GM12878 (cell line): Measurements from ENCODE around the gene POTEF. TPM values are rescaled to one million over a fixed set of nuclear protein-coding genes. Genes with fewer than 3 reads are reported as not detected.
A peak's percentile ranks its signal among the peaks of the same experiment; 100 is the strongest.
"Not testable (repeated sequence)": the region's sequence is repeated elsewhere in the genome, so short reads cannot be mapped to it uniquely, and the experiment has no call there.

Source experiments
- ATAC-seq: fragments of 200-7000 bp; cut with Tn5 transposase; 3 replicates; pipeline ENCODE4 v1.9.1; 2020; ENCODE audit warnings: mild to moderate bottlenecking, moderate library complexity
- BruUV-seq: library from RNA; stranded (reverse); fragments of 400-500 nt; replicated peaks from 2 replicates; lab custom pipeline; 2021; lab: Mats Ljungman, UMichigan
- CTCF ChIA-PET: fragments of 300-600 bp; sonication (Branson Sonifier 250); formaldehyde crosslinking; extraction: SDS; loops from one replicate; lab custom pipeline; 2021; ENCODE audit warnings: inconsistent platforms; lab: Yijun Ruan, JAX
- POLR2A ChIA-PET: fragments of 350-600 bp; formaldehyde crosslinking; extraction: SDS; loops from one replicate; lab custom pipeline; 2021; ENCODE audit warnings: inconsistent platforms; lab: Charles Lee
- RAD21 ChIA-PET: fragments of 300-600 bp; sonication (Branson Sonifier 250); formaldehyde crosslinking; loops from one replicate; lab custom pipeline; 2023; ENCODE audit warnings: antibody characterized with exemption; ENCODE audit not compliant: unreplicated experiment; lab: Charles Lee
- SMC1A ChIA-PET: fragments of 300-600 bp; sonication (Branson Sonifier 250); formaldehyde crosslinking; loops from one replicate; lab custom pipeline; 2023; ENCODE audit not compliant: unreplicated experiment, uncharacterized antibody; lab: Charles Lee
- DNase-seq: peaks from one replicate; pipeline ENCODE4 v3.0.0-alpha.2; 2011; ENCODE audit warnings: low read depth, low spot score
- FAIRE-seq: peaks from 3 replicates; lab custom pipeline; 2011; peaks lifted over from hg19 to GRCh38; lab: Jason Lieb, UNC
- H2AFZ ChIP-seq: 2 replicates; pipeline ENCODE4 v1.6.0; 2011; ENCODE audit warnings: low read depth, low read length, control low read depth; ENCODE audit not compliant: control insufficient read depth
- H3K27ac ChIP-seq: 2 replicates; pipeline ENCODE4 v1.5.1; 2011; ENCODE audit warnings: control low read depth; ENCODE audit not compliant: control insufficient read depth, insufficient read depth
- H3K27me3 ChIP-seq, 2 experiments: replicated peaks in 1 of 2; 2 replicates each; pipeline versions ENCODE4 v1.6.0 to v1.6.1; 2011; ENCODE audit warnings: low read length in 1 of 2; ENCODE audit not compliant: control insufficient read depth in 2 of 2, insufficient read depth in 2 of 2
- H3K36me3 ChIP-seq, 2 experiments: 2 replicates each; pipeline ENCODE4 v1.5.1; 2011; ENCODE audit warnings: low read length in 1 of 2; ENCODE audit not compliant: control insufficient read depth in 2 of 2, insufficient read depth in 2 of 2
- H3K4me1 ChIP-seq: 2 replicates; pipeline ENCODE4 v1.6.1; 2011; ENCODE audit warnings: mild to moderate bottlenecking, low read length, moderate library complexity, mixed read lengths; ENCODE audit not compliant: control insufficient read depth, insufficient read depth
- H3K4me2 ChIP-seq: 2 replicates; pipeline ENCODE4 v1.6.0; 2011; ENCODE audit warnings: control low read depth; ENCODE audit not compliant: control insufficient read depth, insufficient read depth
- H3K4me3 ChIP-seq: fragments of 200-600 bp; sonication (generic); 2 replicates; pipeline ENCODE4 v1.5.1; 2016
- H3K79me2 ChIP-seq: 2 replicates; pipeline ENCODE4 v1.6.0; 2011; ENCODE audit warnings: low read length; ENCODE audit not compliant: control insufficient read depth, insufficient read depth
- H3K9ac ChIP-seq: 2 replicates; pipeline ENCODE4 v1.8.0; 2011; ENCODE audit warnings: low read length, control low read depth, mixed read lengths; ENCODE audit not compliant: control insufficient read depth, insufficient read depth
- H3K9me3 ChIP-seq: replicated peaks from 3 replicates; pipeline ENCODE4 v1.5.1; 2011; ENCODE audit warnings: mild to moderate bottlenecking, low read length; ENCODE audit not compliant: control insufficient read depth, insufficient read depth
- H4K20me1 ChIP-seq: 2 replicates; pipeline ENCODE4 v1.6.0; 2011; ENCODE audit not compliant: control insufficient read depth, insufficient read depth
- ATF7 ChIP-seq: fragments of 450-650 bp; IDR thresholded peaks from 2 replicates; pipeline ENCODE4 v1.6.1; 2016; ENCODE audit warnings: low read depth, mild to moderate bottlenecking
- BCL11A ChIP-seq: IDR thresholded peaks from 2 replicates; pipeline ENCODE4 v1.6.1; 2011; ENCODE audit warnings: low read depth, low read length
- BHLHE40 ChIP-seq, 2 experiments: fragments of 450-650 bp in 1 of 2; IDR thresholded peaks; 2 replicates each; pipeline ENCODE4 v1.6.1; 2011 to 2017; ENCODE audit warnings: low read depth in 2 of 2, borderline replicate concordance in 1 of 2, improper control_type of control experiment in 1 of 2, low read length in 1 of 2, mild to moderate bottlenecking in 1 of 2
- CREB1 ChIP-seq: IDR thresholded peaks from 2 replicates; pipeline ENCODE4 v1.6.1; 2012; ENCODE audit warnings: low read depth, mild to moderate bottlenecking, inconsistent platforms
- CREM ChIP-seq: IDR thresholded peaks from 2 replicates; pipeline ENCODE4 v1.6.1; 2014; ENCODE audit warnings: antibody characterized with exemption, low read depth
- EED ChIP-seq: sonication (generic); IDR thresholded peaks from 2 replicates; pipeline ENCODE4 v1.6.1; 2016; ENCODE audit warnings: antibody characterized with exemption, low read depth
- FOXM1 ChIP-seq: IDR thresholded peaks from 2 replicates; pipeline ENCODE4 v1.6.1; 2012; ENCODE audit warnings: low read depth, mild to moderate bottlenecking, inconsistent platforms, low read length, moderate library complexity
- GABPA ChIP-seq: IDR thresholded peaks from 2 replicates; pipeline ENCODE4 v1.6.1; 2014; ENCODE audit warnings: antibody characterized with exemption, low read depth, mild to moderate bottlenecking, inconsistent platforms
- IKZF1 ChIP-seq: fragments of 450-650 bp; conservative IDR thresholded peaks from 2 replicates; pipeline ENCODE4 v1.6.1; 2017; ENCODE audit warnings: antibody characterized with exemption, mild to moderate bottlenecking
- MLLT1 ChIP-seq: fragments of 450-650 bp; IDR thresholded peaks from 2 replicates; pipeline ENCODE4 v1.6.1; 2016; ENCODE audit warnings: mild to moderate bottlenecking
- NBN ChIP-seq: fragments of 450-650 bp; IDR thresholded peaks from 2 replicates; pipeline ENCODE4 v1.6.1; 2016
- RAD21 ChIP-seq: IDR thresholded peaks from 2 replicates; pipeline ENCODE4 v1.6.1; 2011; ENCODE audit warnings: mild to moderate bottlenecking, low read depth, low read length, moderate library complexity; ENCODE audit not compliant: insufficient read depth
- RELB ChIP-seq: fragments of 450-650 bp; IDR thresholded peaks from 2 replicates; pipeline ENCODE4 v1.6.1; 2017; ENCODE audit warnings: low read depth, mild to moderate bottlenecking, moderate library complexity
- RUNX3 ChIP-seq: IDR thresholded peaks from 2 replicates; pipeline ENCODE4 v1.6.1; 2012; ENCODE audit warnings: low read length, inconsistent platforms
- SKIL ChIP-seq: fragments of 450-650 bp; IDR thresholded peaks from 2 replicates; pipeline ENCODE4 v1.6.1; 2017; ENCODE audit warnings: mild to moderate bottlenecking, low read depth, inconsistent platforms; ENCODE audit not compliant: poor library complexity, severe bottlenecking
- SPI1 ChIP-seq: IDR thresholded peaks from 2 replicates; pipeline ENCODE4 v1.6.1; 2011; ENCODE audit warnings: low read depth, mild to moderate bottlenecking, low read length, moderate library complexity, borderline replicate concordance; ENCODE audit not compliant: insufficient read depth
- TCF12 ChIP-seq: IDR thresholded peaks from 2 replicates; pipeline ENCODE4 v1.6.1; 2011; ENCODE audit warnings: low read depth, mild to moderate bottlenecking, low read length
- ZNF384 ChIP-seq: IDR thresholded peaks from 2 replicates; pipeline ENCODE4 v1.6.1; 2012; ENCODE audit warnings: low read depth, mild to moderate bottlenecking, low read length, improper control_type of control experiment, borderline replicate concordance
- WGBS: methylation state at CpG from one replicate; pipeline ENCODE4 v1.1.6; 2016; ENCODE audit warnings: low lambda C conversion rate; ENCODE audit not compliant: insufficient replicate concordance, insufficient coverage; ENCODE audit errors: missing lambda C conversion rate; 5-methylcytosine and 5-hydroxymethylcytosine counted together
- in situ Hi-C: fragments of 300-500 bp; cut with MboI; formaldehyde crosslinking; loops from 9 replicates; pipeline ENCODE4 v1.14.3; 2018; ENCODE audit warnings: mixed read lengths
- intact Hi-C: fragments of 100-400 bp; cut with micrococcal nuclease; formaldehyde crosslinking; loops from one replicate; pipeline ENCODE4 v1.14.2; 2022; ENCODE audit not compliant: unreplicated experiment
- polyA plus RNA-seq, 11 experiments: library from polyadenylated mRNA; depleted of rRNA in 4 of 11; unstranded in 6 of 11; stranded (reverse) in 5 of 11; fragments of >200 nt; fragmentation: Nextera tagmentation in 4 of 11; fragmentation: Illumina TruSeq in 1 of 11; extraction: Ambion mirVana in 4 of 11; extraction: Trizol in 1 of 11; gene quantifications; 1 replicate in 1 of 11; 2 replicates in 10 of 11; pipeline versions ENCODE4 v1.2.1 to v1.2.3, GENCODE V29; 2011 to 2016; ENCODE audit warnings: inconsistent platforms in 2 of 11, missing spikeins in 2 of 11, low read depth in 1 of 11
- total RNA-seq, 4 experiments: library from RNA; depleted of rRNA in 3 of 4; stranded (reverse); fragments of >200 nt in 3 of 4; fragmentation: Illumina TruSeq in 1 of 4; extraction: Trizol in 1 of 4; gene quantifications; 2 replicates each; pipeline versions ENCODE4 v1.2.1 to v1.2.3, GENCODE V29; 2013 to 2021

Gene POTEF
- total and polyA plus RNA-seq, 10 of the 15 experiments (the other 5 are each of a cell fraction or from before 2014, with no cell fraction given) = 0.03 TPM; not detected in 9

GRCh38 chr2:130157825-130158514 lies 28.9 kb upstream of the POTEF start:
- FAIRE-seq = peak; percentile 96
- BruUV-seq, H3K9me3 ChIP-seq, H4K20me1 ChIP-seq, H3K79me2 ChIP-seq, H3K27me3 ChIP-seq, H3K9ac ChIP-seq, POLR2A ChIA-PET, H2AFZ ChIP-seq, H3K4me3 ChIP-seq: not testable (repeated sequence)
- peak; percentile 60 for DNase-seq
- H3K36me3 ChIP-seq = peaks cover 0 to 15% of the 10 kb centered on the region in 2 experiments; a peak in 2 of 4 replicates
- peak; percentile 86 for ATAC-seq
- ChIA-PET RAD21 (interaction anchor here (1.0 to 1.2 kb wide), 3 partner anchors 23 to 1514 kb away, joined by 3 to 4 read pairs (median 4); partner anchors contain the start of gene SMPD4), CTCF (interaction anchor here (0.6 to 1.5 kb wide), 6 partner anchors 20 to 179 kb away, joined by 3 to 5 read pairs (median 4); partner anchors contain the start of gene SMPD4), SMC1A (interaction anchor here (0.7 to 1.4 kb wide), 2 partner anchors 23 to 173 kb away, joined by 4 to 5 read pairs; partner anchors contain the start of gene SMPD4)
- 2% methylated on average over 13 of the region's 13 CpGs for WGBS
- intact Hi-C loops (loop anchor here (1.0 kb wide), 1 partner anchor 1514 kb away; no protein-coding TSS in a partner anchor), in situ Hi-C loops (loop anchor here (5.0 to 10.0 kb wide), 2 partner anchors 179 to 1517 kb away; no protein-coding TSS in a partner anchor)
- peaks cover 18% of the 10 kb centered on the region for H3K4me1 ChIP-seq
- 0 out of 2 replicates have a peak overlapping the region, but pooled peaks have one; percentile 9 for H3K4me2 ChIP-seq
- peak overlapping the region; percentile 75 for H3K27ac ChIP-seq
- TF ChIP-seq CREM (peak; percentile 85), SKIL (peak; percentile 21), ATF7 (peak; percentile 50; the same call in 1 of the 2 replicates), IKZF1 (peak; percentile 30; the same call in 1 of the 2 replicates), NBN (peak; percentile 73; the same call in 1 of the 2 replicates), FOXM1 (0 out of 2 replicates have a peak, but pooled peaks have one; percentile 31), GABPA (peak; percentile 53; the same call in 1 of the 2 replicates), EED (peak; percentile 87), TCF12 (peak; percentile 65; the same call in 1 of the 2 replicates), BHLHE40 (IDR thresholded peaks at IDR 0.05; ENCODE audit: borderline replicate concordance in 1 of 2, low read depth in 2 of 2, low read length in 1 of 2) (peak in 1 of 2 experiments; percentile 22; a peak in 1 of 4 replicates), MLLT1 (peak; percentile 69; the same call in 1 of the 2 replicates), RELB (peak; percentile 92), ZNF384 (peak; percentile 86), RAD21 (peak; percentile 40; the same call in 1 of the 2 replicates), SPI1 (peak; percentile 67; the same call in 1 of the 2 replicates), RUNX3 (peak; percentile 90), BCL11A (0 out of 2 replicates have a peak, but pooled peaks have one; percentile 41), CREB1 (peak; percentile 58; the same call in 1 of the 2 replicates)
